Body of pancreas (tissue), 4 donors: ENCODE data around the gene TMA7. TPM values are rescaled to one million over a fixed set of nuclear protein-coding genes. Genes with fewer than 3 reads are reported as not detected.
"Not testable (repeated sequence)": the region's sequence is repeated elsewhere in the genome, so short reads cannot be mapped to it uniquely, and the experiment has no call there.

Experiments used
- ATAC-seq: fragments of 150-250 bp; one replicate; pipeline ENCODE4 v1.9.1; 2016
- DNase-seq, 4 donors: peaks; one replicate each; pipeline ENCODE4 v3.0.0-alpha.2; 2019
- H3K27ac ChIP-seq, 4 donors: fragments of 200-600 bp; sonication (generic); 1 replicate in 3 of 4; 2 replicates in 1 of 4; pipeline versions ENCODE4 v1.5.1 to v1.6.1; 2016 to 2019; ENCODE audit warnings: mild to moderate bottlenecking in 1 of 4, mixed read lengths in 1 of 4, moderate library complexity in 1 of 4
- H3K27me3 ChIP-seq, 2 donors: fragments of 200-600 bp; sonication (generic); one replicate each; pipeline ENCODE4 v1.6.0; 2016; ENCODE audit warnings: mild to moderate bottlenecking in 1 of 2
- H3K36me3 ChIP-seq, 2 donors: fragments of 200-600 bp; sonication (generic); replicated peaks in 1 of 2; 2 replicates each; pipeline ENCODE4 v1.5.1; 2016; ENCODE audit warnings: low read depth in 2 of 2; ENCODE audit not compliant: insufficient read depth in 1 of 2
- H3K4me1 ChIP-seq: fragments of 200-600 bp; sonication (generic); one replicate; pipeline ENCODE4 v1.6.0; 2016
- H3K4me3 ChIP-seq, 2 donors: fragments of 200-600 bp; sonication (generic); 1 replicate in 1 of 2; 2 replicates in 1 of 2; pipeline ENCODE4 v1.5.1; 2016 to 2019
- H3K9me3 ChIP-seq, 3 donors: fragments of 200-600 bp; sonication (generic); 1 replicate in 2 of 3; 2 replicates in 1 of 3; pipeline ENCODE4 v1.5.1; 2016
- CTCF ChIP-seq, 7 experiments: fragments of 450-650 bp in 4 of 7; fragments of 200-600 bp in 3 of 7; sonication (generic) in 3 of 7; IDR thresholded peaks; one replicate each; pipeline ENCODE4 v1.5.1; 2016 to 2019; ENCODE audit warnings: antibody characterized with exemption in 7 of 7
- POLR2A ChIP-seq, 3 donors: fragments of 450-650 bp; IDR thresholded peaks; one replicate each; pipeline ENCODE4 v1.6.1; 2016; ENCODE audit warnings: antibody characterized with exemption in 3 of 3, mild to moderate bottlenecking in 2 of 3
- WGBS, 2 donors: methylation state at CpG; one replicate each; pipeline ENCODE4 v1.1.5; 2017; 5-methylcytosine and 5-hydroxymethylcytosine counted together
- intact Hi-C: fragments of 100-400 bp; cut with DNase I; formaldehyde crosslinking; loops from one replicate; pipeline ENCODE4 v1.15.1; 2023
- total RNA-seq, 2 donors: library from RNA; depleted of rRNA; stranded (reverse); fragments of >200 nt; gene quantifications; one replicate each; pipeline ENCODE4 v1.1.0, GENCODE V29; 2016

Gene TMA7
- total RNA-seq, 2 donors from 2014 or later, result 113 to 156 TPM

GRCh38 chr3:48475188-48475587 is 35.1 kb downstream of the TMA7 start:
- no peaks in the 10 kb centered on the region for H3K36me3 ChIP-seq
- no peak overlapping the region for H3K4me3 ChIP-seq
- intact Hi-C loops, result no loop called here
- no peaks in the 10 kb centered on the region for H3K27me3 ChIP-seq
- TF ChIP-seq POLR2A (IDR thresholded peaks at IDR 0.05) (no peak), CTCF (IDR thresholded peaks at IDR 0.05) (no peak)
- H3K4me1 ChIP-seq, result peaks cover 29% of the 10 kb centered on the region
- no peaks in the 10 kb centered on the region for H3K9me3 ChIP-seq
- no peak overlapping the region for H3K27ac ChIP-seq
- DNase-seq, result no peak
- WGBS, 2 donors, result 81 to 93% methylated on average over 8 to 11 of the region's 11 CpGs
- ATAC-seq, result no peak

GRCh38 chr3:48476426-48477053 is 36.5 kb downstream of the TMA7 start:
- no peak overlapping the region for H3K4me3 ChIP-seq
- ATAC-seq (no peak), DNase-seq (no peak)
- no peaks in the 10 kb centered on the region for H3K9me3 ChIP-seq
- no peak for TF ChIP-seq POLR2A (IDR thresholded peaks at IDR 0.05)
- no peak for TF ChIP-seq CTCF (IDR thresholded peaks at IDR 0.05)
- H3K4me1 ChIP-seq, result peaks cover 17% of the 10 kb centered on the region
- no peaks in the 10 kb centered on the region for H3K36me3 ChIP-seq
- no peak overlapping the region for H3K27ac ChIP-seq
- no peaks in the 10 kb centered on the region for H3K27me3 ChIP-seq
- intact Hi-C loops, result no loop called here
- 76 to 80% methylated on average over 8 to 9 of the region's 9 CpGs for WGBS, 2 donors

- ATAC-seq (no peak), DNase-seq (no peak)
- Histone ChIP-seq H3K27ac (no peak overlapping the region), H3K4me3 (no peak overlapping the region), H3K4me1 (peaks cover 7% of the 10 kb centered on the region), H3K9me3 (no peaks in the 10 kb centered on the region), H3K27me3 (no peaks in the 10 kb centered on the region), H3K36me3 (no peaks in the 10 kb centered on the region)
- WGBS, 2 donors, result 83 to 89% methylated on average over 3 to 9 of the region's 9 CpGs
- TF ChIP-seq POLR2A (IDR thresholded peaks at IDR 0.05) (no peak), CTCF (IDR thresholded peaks at IDR 0.05) (no peak)
- intact Hi-C loops, result no loop called here
Measured at GRCh38 chr3:48477959-48478520, 38.0 kb downstream of the TMA7 start.

- ATAC-seq, result no peak
- H3K27ac ChIP-seq, result no peak overlapping the region
- TF ChIP-seq CTCF (IDR thresholded peaks at IDR 0.05) (no peak), POLR2A (IDR thresholded peaks at IDR 0.05) (no peak)
- intact Hi-C loops, result no loop called here
- H3K27me3 ChIP-seq, result no peaks in the 10 kb centered on the region
- no peak for DNase-seq
- H3K9me3 ChIP-seq, result no peaks in the 10 kb centered on the region
- H3K36me3 ChIP-seq, result no peaks in the 10 kb centered on the region
- H3K4me1 ChIP-seq, result no peaks in the 10 kb centered on the region
- WGBS, 2 donors, result 72 to 82% methylated on average over 12 to 18 of the region's 19 CpGs
- H3K4me3 ChIP-seq, result no peak overlapping the region
Measured at GRCh38 chr3:48478626-48479555, 38.8 kb downstream of the TMA7 start.

- 93 to 94% methylated on average over 11 of the region's 11 CpGs for WGBS, 2 donors
- ATAC-seq, H3K27ac ChIP-seq, H3K4me1 ChIP-seq, H3K27me3 ChIP-seq, intact Hi-C loops, H3K36me3 ChIP-seq, H3K4me3 ChIP-seq, H3K9me3 ChIP-seq, DNase-seq: not testable (repeated sequence)
Measured at GRCh38 chr3:48480891-48481290, 40.8 kb downstream of the TMA7 start.

GRCh38 chr3:48482822-48483221 is 42.8 kb downstream of the TMA7 start:
- H3K36me3 ChIP-seq, H3K4me1 ChIP-seq, H3K9me3 ChIP-seq, H3K27me3 ChIP-seq, intact Hi-C loops, DNase-seq, H3K27ac ChIP-seq, ATAC-seq, H3K4me3 ChIP-seq: not testable (repeated sequence)
- 85% methylated on average over 6 of the region's 6 CpGs for WGBS, 2 donors
